ENCODE data around the gene TIGAR. TPM values are rescaled to one million over a fixed set of nuclear protein-coding genes. Genes with fewer than 3 reads are reported as not detected.

Gene TIGAR
- total RNA-seq, 1 experiment from 2014 or later = 27.5 TPM

DNA sequence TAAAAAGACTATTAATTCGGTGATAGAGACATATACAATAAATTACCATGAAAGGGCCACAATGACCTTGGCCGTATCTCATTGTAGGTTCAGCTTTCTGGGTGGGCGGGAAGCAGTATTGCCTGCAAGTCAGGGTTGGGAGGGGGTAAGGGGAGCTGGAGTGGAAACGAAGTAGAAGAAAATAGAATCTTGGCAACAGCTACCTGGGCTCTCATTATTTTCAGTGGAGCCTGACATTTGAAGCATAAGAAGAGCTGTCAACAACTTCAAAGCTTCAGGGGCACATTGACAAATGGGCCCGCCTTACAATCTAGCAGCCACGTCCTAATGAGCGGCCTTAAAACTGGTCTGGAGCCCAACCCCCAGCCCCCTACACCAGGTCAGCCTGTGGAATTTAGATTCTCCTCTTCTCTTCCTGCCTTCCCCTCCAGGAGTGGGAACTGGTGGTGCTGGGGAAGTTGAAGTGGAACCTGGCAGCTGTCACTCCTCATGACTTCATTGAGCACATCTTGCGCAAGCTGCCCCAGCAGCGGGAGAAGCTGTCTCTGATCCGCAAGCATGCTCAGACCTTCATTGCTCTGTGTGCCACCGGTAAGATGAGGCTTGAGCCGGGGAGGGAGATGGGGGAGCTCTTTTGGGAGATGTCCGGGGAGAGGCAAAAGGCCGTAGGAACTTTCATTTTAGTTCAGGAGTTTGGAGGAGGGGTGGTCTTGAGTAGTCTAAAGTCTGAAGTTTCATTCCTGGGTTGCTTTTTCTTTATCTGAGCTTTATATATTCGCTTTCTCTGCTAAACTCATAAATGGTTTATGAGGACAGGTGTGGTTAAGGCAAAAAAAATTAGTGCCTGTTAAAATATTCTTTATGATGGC lies 42.5 kb upstream of the TIGAR start:
- peaks cover 17% of the 10 kb centered on the region for H3K23me2 ChIP-seq (ENCODE audit: insufficient read length, low read depth, low read length, poor library complexity, severe bottlenecking)
- H3K14ac ChIP-seq (ENCODE audit: insufficient read depth, low read length) = no peak overlapping the region
- no peak overlapping the region for H3K4me2 ChIP-seq (ENCODE audit: insufficient read depth, insufficient read length, low read length)
- no peak overlapping the region for H2BK20ac ChIP-seq (ENCODE audit: low read depth, low read length, poor library complexity, severe bottlenecking)
- H3K18ac ChIP-seq (ENCODE audit: insufficient read length, low read depth, low read length) = no peak overlapping the region
- H3K4me1 Mint-ChIP-seq = peaks cover 33 to 41% of the 10 kb centered on the region in 2 experiments
- H3K9me3 ChIP-seq (ENCODE audit: control insufficient read depth, low read depth, low read length) = no peaks in the 10 kb centered on the region
- H4K8ac ChIP-seq (replicated peaks; ENCODE audit: insufficient read length, low read depth, low read length) = no peak overlapping the region
- no peak overlapping the region; a peak in 1 of 5 replicates for H3K4me3 Mint-ChIP-seq
- H3K9me3 Mint-ChIP-seq = peaks cover 0 to 3% of the 10 kb centered on the region in 2 experiments; a peak in 1 of 5 replicates
- H2AFZ ChIP-seq (ENCODE audit: low read length) = no peak overlapping the region
- H3K79me1 ChIP-seq (ENCODE audit: insufficient read depth, low read depth, low read length, poor library complexity, severe bottlenecking) = peaks cover 2% of the 10 kb centered on the region
- H2BK15ac ChIP-seq (ENCODE audit: low read depth, low read length) = no peak overlapping the region
- H3K27me3 Mint-ChIP-seq (ENCODE audit: low read depth) = peaks cover 13% of the 10 kb centered on the region
- H2BK5ac ChIP-seq (ENCODE audit: insufficient read length, low read length) = no peak overlapping the region
- no peak overlapping the region for H3K23ac ChIP-seq (ENCODE audit: insufficient read length, low read depth, low read length)
- H3K27ac ChIP-seq (ENCODE audit: insufficient read length, low read depth, low read length) = no peak overlapping the region
- H2BK12ac ChIP-seq (ENCODE audit: insufficient read length, low read depth, low read length) = no peak overlapping the region
- no peak overlapping the region for H4K5ac ChIP-seq (ENCODE audit: insufficient read length, low read depth, low read length)
- no peak overlapping the region for H3K56ac ChIP-seq (ENCODE audit: insufficient read length, low read depth, low read length)
- peaks cover 20% of the 10 kb centered on the region for H3K79me2 ChIP-seq (ENCODE audit: insufficient read depth, low read length)
- no peak overlapping the region for H3K4ac ChIP-seq (ENCODE audit: low read depth, low read length)
- H3K27me3 ChIP-seq (ENCODE audit: insufficient read depth, low read length) = no peaks in the 10 kb centered on the region
- no peak overlapping the region for H3T11ph ChIP-seq (ENCODE audit: low read length)
- H2AK5ac ChIP-seq (ENCODE audit: insufficient read length, low read length) = no peak overlapping the region
- TF ChIP-seq, protein P1, sequence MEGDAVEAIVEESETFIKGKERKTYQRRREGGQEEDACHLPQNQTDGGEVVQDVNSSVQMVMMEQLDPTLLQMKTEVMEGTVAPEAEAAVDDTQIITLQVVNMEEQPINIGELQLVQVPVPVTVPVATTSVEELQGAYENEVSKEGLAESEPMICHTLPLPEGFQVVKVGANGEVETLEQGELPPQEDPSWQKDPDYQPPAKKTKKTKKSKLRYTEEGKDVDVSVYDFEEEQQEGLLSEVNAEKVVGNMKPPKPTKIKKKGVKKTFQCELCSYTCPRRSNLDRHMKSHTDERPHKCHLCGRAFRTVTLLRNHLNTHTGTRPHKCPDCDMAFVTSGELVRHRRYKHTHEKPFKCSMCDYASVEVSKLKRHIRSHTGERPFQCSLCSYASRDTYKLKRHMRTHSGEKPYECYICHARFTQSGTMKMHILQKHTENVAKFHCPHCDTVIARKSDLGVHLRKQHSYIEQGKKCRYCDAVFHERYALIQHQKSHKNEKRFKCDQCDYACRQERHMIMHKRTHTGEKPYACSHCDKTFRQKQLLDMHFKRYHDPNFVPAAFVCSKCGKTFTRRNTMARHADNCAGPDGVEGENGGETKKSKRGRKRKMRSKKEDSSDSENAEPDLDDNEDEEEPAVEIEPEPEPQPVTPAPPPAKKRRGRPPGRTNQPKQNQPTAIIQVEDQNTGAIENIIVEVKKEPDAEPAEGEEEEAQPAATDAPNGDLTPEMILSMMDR (conservative IDR thresholded peaks at IDR 0.05) = no peak
- H3K27ac Mint-ChIP-seq = peak overlapping the region; percentile 69 to 86 (median 75); a peak in 6 of 7 replicates
- peaks cover 4% of the 10 kb centered on the region for H4K20me1 ChIP-seq (ENCODE audit: control insufficient read depth, insufficient read depth, insufficient read length)
- no peak overlapping the region for H3K9ac ChIP-seq (ENCODE audit: extremely low read depth, insufficient read length, low read length)
- H3K4me1 ChIP-seq (ENCODE audit: insufficient read depth, low read length) = peaks cover 9% of the 10 kb centered on the region
- no peak overlapping the region for H2BK120ac ChIP-seq (ENCODE audit: low read depth, low read length, poor library complexity, severe bottlenecking)
- WGBS (ENCODE audit: extremely low coverage, insufficient read length, low lambda C conversion rate) = no CpG with 5 or more reads among the region's 15 CpGs
- peaks cover 73 to 76% (median 74%) of the 10 kb centered on the region in 3 experiments for H3K36me3 Mint-ChIP-seq (ENCODE audit: insufficient read depth in 1 of 3, low read depth in 3 of 3)
- no peak overlapping the region for H4K91ac ChIP-seq (ENCODE audit: insufficient read length, low read depth, low read length)
- peak; percentile 10 for DNase-seq
